Stomach smooth muscle (tissue), 2 donors: Measurements from ENCODE around the gene TFDP1.

Experiments used
- H3K27ac ChIP-seq: one replicate; pipeline ENCODE4 v1.7.0; 2013; ENCODE audit warnings: mild to moderate bottlenecking, low read length, inconsistent platforms
- H3K27me3 ChIP-seq, 2 donors: one replicate each; pipeline ENCODE4 v1.7.0; 2013; ENCODE audit warnings: low read length in 2 of 2; ENCODE audit not compliant: insufficient read depth in 2 of 2, control insufficient read depth in 1 of 2
- H3K36me3 ChIP-seq, 2 donors: one replicate each; pipeline ENCODE4 v1.7.0; 2013; ENCODE audit warnings: low read length in 2 of 2; ENCODE audit not compliant: control insufficient read depth in 2 of 2, insufficient read depth in 2 of 2
- H3K4me1 ChIP-seq: one replicate; pipeline ENCODE4 v1.7.0; 2013; ENCODE audit warnings: low read length; ENCODE audit not compliant: control insufficient read depth, insufficient read depth
- H3K4me3 ChIP-seq, 2 donors: one replicate each; pipeline ENCODE4 v1.7.0; 2013; ENCODE audit warnings: low read length in 2 of 2
- H3K9ac ChIP-seq, 2 donors: one replicate each; pipeline ENCODE4 v1.7.0; 2013; ENCODE audit warnings: low read length in 2 of 2, mild to moderate bottlenecking in 1 of 2
- H3K9me3 ChIP-seq, 2 donors: one replicate each; pipeline ENCODE4 v1.7.0; 2013; ENCODE audit warnings: low read length in 2 of 2; ENCODE audit not compliant: control insufficient read depth in 2 of 2
- donor health status: healthy.
- donor health status: Pancreatic carcinoma.

Gene TFDP1

DNA sequence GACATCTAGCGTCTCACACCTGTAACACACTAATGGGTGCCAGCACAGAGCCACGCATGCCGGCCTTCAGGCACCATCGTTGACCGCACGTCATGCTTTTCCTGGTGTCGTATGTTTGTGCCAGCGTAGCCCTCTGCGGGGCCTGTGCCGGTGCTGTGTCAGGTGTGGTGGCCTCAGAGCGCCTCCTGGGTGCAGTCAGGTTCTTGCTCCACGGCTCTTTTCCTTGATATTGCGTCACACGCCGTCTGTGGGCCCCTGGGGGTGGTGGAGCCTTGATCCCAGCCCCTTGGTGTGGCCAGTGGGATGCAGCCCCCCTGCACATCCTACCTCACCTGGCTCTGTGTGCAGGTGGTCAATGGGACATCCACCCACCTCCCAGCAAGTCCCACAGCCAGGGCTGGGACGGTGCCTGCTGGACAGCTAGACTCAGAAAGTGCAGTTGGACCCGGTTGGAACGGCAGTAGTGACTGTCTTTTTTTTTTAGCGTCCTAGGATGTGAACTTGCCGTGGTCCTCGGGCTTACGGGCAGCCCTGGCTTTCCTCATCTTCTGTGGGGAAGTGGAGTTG, 24.5 kb downstream of the TFDP1 start:
- Histone ChIP-seq H3K27ac (no peak overlapping the region), H3K4me1 (no peaks in the 10 kb centered on the region), H3K27me3 (no peaks in the 10 kb centered on the region), H3K4me3 (no peak overlapping the region), H3K36me3 (peaks cover 4 to 11% of the 10 kb centered on the region in 2 donors), H3K9ac (no peak overlapping the region), H3K9me3 (no peaks in the 10 kb centered on the region)

DNA sequence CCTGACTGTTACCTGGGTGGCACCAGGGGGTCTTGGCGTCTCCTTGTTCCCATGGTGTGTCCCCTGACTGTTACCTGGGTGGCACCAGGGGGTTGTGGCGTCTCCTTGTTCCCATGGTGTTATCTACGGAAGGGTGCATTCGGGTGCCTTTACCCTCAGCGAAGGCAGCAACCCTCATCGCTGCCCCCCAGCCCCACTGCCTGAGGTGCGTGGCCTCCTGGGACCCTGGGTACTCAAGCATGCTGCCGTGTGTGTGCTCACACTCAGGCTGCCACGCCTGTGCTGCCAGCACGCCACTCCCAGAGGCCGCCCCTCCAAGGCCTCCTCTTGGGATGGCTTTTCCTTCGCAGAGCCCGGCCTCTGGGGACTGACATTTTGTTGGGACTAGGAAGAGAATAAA, 25.1 kb downstream of the TFDP1 start:
- no peaks in the 10 kb centered on the region for H3K4me1 ChIP-seq
- H3K4me3 ChIP-seq, result no peak overlapping the region
- H3K36me3 ChIP-seq, result peaks cover 4 to 11% of the 10 kb centered on the region in 2 donors
- H3K27me3 ChIP-seq, result no peaks in the 10 kb centered on the region
- H3K9me3 ChIP-seq, result no peaks in the 10 kb centered on the region
- H3K9ac ChIP-seq, result no peak overlapping the region
- no peak overlapping the region for H3K27ac ChIP-seq

DNA sequence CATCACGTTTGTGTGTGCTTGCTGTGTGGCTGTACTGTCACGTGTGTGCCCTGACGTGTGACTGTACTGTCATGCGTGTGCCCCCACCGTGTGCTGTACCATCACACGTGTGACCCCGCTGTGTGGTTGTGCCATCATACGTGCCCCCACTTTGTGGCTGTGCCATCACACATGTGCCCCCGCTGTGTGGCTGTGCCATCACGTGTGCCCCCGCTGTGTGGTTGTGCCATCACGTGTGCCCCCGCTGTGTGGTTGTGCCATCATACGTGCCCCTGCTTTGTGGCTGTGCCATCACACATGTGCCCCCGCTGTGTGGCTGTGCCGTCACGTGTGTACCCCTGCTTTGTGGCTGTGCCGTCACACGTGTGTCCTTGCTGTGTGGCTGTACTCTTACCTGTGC, 25.7 kb downstream of the TFDP1 start:
- H3K27me3 ChIP-seq, result no peaks in the 10 kb centered on the region
- H3K36me3 ChIP-seq, result peaks cover 4 to 11% of the 10 kb centered on the region in 2 donors
- no peak overlapping the region for H3K4me3 ChIP-seq
- H3K9ac ChIP-seq, result no peak overlapping the region
- no peaks in the 10 kb centered on the region for H3K9me3 ChIP-seq
- no peak overlapping the region for H3K27ac ChIP-seq
- no peaks in the 10 kb centered on the region for H3K4me1 ChIP-seq

DNA sequence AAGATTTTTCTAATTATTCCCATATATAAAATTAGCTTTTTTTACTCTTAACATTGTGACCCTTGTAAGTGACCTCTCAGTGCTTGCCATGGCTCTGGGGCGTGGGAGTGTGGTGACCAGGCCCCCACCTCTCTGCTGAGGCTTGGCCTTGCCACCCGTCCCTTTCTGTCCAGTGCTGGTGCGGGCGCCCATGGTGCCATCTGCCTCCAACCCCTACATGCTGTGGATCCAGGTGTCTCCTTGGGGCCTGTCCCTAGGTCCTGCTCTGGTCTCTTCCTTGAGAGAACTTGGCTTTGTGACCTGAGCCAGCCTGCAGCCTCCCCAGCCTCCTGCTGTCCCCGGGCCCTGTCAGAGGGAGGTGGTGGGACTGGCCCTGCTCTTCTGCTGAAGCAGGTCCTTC, 27.4 kb downstream of the TFDP1 start:
- Histone ChIP-seq H3K9ac (no peak overlapping the region), H3K9me3 (no peaks in the 10 kb centered on the region), H3K27me3 (no peaks in the 10 kb centered on the region), H3K27ac (no peak overlapping the region), H3K4me1 (no peaks in the 10 kb centered on the region), H3K36me3 (peaks cover 4 to 11% of the 10 kb centered on the region in 2 donors), H3K4me3 (no peak overlapping the region)

DNA sequence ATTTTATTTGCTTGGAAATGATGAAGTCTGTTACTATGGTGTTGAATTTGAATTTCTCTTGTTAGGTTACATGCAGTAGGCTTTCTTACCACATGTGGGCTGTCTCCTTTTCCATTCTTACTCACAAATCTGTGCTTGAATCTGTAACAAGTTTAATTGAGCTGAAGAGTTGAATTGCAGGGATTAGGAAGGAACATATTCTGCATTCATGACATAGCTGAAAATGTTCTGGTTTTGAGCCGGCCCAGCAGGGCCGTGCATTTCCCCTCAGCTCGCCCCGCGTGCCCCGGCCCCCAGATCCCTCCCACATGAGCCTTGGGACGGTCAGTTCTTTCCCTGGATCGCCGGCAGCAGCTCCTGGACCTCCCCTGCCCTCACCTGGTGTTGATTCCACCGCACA, 28.1 kb downstream of the TFDP1 start:
- Histone ChIP-seq H3K4me1 (no peaks in the 10 kb centered on the region), H3K27me3 (no peaks in the 10 kb centered on the region), H3K36me3 (peaks cover 4 to 11% of the 10 kb centered on the region in 2 donors), H3K9ac (no peak overlapping the region), H3K27ac (no peak overlapping the region), H3K9me3 (no peaks in the 10 kb centered on the region), H3K4me3 (no peak overlapping the region)

DNA sequence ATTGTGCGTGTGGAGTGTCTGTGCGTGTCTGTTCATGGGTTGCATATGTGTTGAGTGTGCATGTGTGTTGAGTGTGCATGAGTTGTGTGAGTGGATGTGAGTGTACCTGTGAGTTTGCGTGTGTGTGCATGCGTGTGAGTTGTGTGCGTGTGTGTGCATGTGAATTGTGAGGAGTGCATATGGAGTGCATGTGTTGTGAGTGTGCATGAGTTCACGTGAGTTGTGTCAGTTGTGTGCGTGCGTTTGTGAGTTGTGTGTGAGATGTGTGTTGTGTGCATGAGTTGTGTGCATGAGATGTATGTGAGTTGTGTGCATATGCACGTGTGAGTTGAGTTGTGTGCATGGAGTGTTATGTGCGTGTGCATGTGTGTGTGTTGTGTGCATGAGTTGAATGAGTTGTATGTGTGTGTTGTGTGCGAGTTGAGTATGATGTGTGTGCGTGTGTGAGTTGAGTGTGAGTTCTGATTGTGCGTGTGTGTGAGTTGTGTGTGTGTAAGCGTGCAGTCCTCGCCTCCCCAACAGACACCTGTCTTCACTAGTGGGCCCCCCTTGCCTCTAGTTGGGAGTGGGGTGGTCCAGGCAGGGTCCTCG, 29.3 kb downstream of the TFDP1 start:
- Histone ChIP-seq H3K4me3 (no peak overlapping the region), H3K4me1 (no peaks in the 10 kb centered on the region), H3K9ac (no peak overlapping the region), H3K27ac (no peak overlapping the region), H3K27me3 (no peaks in the 10 kb centered on the region), H3K9me3 (no peaks in the 10 kb centered on the region), H3K36me3 (peaks cover 4 to 11% of the 10 kb centered on the region in 2 donors)

DNA sequence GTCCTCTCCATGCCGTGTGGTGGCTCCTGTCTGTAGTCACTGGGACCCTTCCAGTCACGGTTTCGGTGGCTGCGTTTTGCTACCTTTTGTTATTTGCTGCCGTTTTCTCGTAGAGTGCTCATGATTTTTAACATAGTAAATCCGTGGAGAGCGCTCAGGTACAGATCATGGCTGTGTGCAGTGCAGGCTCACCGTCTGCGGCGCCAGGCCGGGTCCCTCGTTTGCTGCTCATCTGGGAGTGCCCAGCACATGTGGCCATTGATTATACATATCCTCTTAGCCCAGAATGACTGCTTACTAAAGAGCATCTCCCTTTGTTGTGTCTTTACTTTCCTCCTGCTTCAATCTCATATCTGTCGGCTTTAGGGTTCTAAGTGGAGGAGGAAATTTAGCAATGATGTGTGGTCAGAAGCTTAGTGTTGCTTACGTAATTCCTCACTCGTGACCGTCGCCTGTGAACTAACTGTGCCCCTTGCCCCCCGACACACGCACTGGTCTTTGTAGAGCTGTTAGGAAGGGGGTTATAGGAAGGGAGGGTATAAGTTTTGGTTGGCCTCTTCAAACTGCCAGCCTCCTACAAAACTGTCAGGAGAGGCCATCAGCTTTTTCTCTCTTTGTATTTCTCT, 31.8 kb downstream of the TFDP1 start:
- Histone ChIP-seq H3K9ac (no peak overlapping the region), H3K36me3 (peaks cover 3% of the 10 kb centered on the region in 2 donors), H3K4me3 (no peak overlapping the region), H3K27ac (no peak overlapping the region), H3K27me3 (no peaks in the 10 kb centered on the region), H3K4me1 (no peaks in the 10 kb centered on the region), H3K9me3 (no peaks in the 10 kb centered on the region)

DNA sequence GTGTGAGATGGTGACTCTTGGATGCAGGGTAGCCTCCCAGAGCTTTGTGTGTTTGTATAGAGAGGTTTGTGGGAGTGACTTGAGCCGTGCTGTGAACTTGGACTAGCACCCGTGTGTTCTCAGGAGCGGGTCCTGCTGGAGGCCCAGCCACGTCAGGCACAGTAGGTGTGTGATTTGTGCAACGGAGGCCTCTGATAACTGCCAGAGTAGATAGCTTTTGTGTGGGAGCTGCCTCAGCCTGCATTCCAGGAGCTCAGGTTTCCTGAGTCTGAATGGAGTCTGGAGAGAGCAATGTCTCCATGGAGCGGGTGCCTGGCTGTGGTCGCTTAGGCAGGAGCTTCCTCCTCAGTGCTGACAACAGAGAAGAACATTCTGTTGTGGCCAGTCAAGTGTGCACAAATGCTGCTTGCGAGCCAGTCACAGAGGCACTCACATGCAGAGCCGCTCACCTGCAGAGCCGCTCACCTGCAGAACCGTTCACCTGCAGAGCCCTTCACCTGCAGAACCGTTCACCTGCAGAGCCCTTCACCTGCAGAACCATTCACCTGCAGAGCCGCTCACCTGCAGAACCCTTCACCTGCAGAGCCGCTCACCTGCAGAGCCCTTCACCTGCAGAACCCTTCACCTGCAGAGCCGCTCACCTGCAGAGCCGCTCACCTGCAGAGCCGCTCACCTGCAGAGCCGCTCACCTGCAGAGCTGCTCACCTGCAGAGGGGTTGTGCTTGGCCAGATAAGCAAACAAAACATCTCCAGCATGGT, 32.6 kb downstream of the TFDP1 start:
- H3K36me3 ChIP-seq, result no peaks in the 10 kb centered on the region
- H3K9ac ChIP-seq, result no peak overlapping the region
- no peaks in the 10 kb centered on the region for H3K27me3 ChIP-seq
- no peak overlapping the region for H3K27ac ChIP-seq
- H3K4me3 ChIP-seq, result no peak overlapping the region
- H3K4me1 ChIP-seq, result no peaks in the 10 kb centered on the region
- no peaks in the 10 kb centered on the region for H3K9me3 ChIP-seq

DNA sequence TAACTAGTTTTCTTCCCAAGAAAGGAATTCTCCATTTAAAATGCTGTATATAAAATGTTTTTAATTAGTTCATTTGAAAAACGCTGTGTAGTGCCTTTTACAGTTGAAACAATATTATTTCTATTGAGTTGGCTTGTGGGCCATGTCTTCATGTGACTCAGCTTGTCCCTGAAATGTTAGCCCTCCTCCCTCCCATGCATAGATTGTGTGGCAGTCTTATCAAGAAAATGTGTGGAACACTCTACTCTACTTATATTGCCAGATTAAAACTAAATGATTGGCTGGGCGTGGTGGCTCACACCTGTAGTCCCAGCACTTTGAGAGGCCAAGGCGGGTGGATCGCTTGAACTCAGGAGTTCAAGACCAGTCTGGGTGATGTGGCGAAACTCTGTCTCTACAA, 33.4 kb downstream of the TFDP1 start:
- H3K9ac ChIP-seq, result no peak overlapping the region
- no peaks in the 10 kb centered on the region for H3K27me3 ChIP-seq
- H3K27ac ChIP-seq, result no peak overlapping the region
- peaks cover 0 to 3% of the 10 kb centered on the region in 2 donors for H3K36me3 ChIP-seq
- H3K4me3 ChIP-seq, result no peak overlapping the region
- no peaks in the 10 kb centered on the region for H3K9me3 ChIP-seq
- H3K4me1 ChIP-seq, result no peaks in the 10 kb centered on the region

DNA sequence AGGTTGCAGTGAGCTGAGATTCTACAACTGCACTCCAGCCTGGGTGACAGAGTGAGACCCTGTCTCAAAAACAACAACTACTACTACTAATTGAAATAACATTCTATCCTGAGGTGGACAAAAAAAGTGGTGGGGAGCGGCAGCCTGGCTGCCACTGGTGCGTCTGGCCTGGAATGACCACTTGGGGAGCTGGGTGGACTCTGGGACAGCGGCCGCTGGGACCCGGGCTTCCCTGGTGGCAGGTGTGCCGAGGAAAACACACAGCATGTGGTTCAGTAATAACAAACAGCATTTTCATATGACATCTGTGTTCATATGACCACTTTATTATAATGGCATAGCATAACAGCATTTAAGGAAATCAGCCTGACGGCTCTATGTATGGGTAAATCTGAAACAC, 33.9 kb downstream of the TFDP1 start:
- no peaks in the 10 kb centered on the region for H3K9me3 ChIP-seq
- no peak overlapping the region for H3K27ac ChIP-seq
- no peaks in the 10 kb centered on the region for H3K27me3 ChIP-seq
- H3K36me3 ChIP-seq, result peaks cover 0 to 7% of the 10 kb centered on the region in 2 donors
- no peaks in the 10 kb centered on the region for H3K4me1 ChIP-seq
- no peak overlapping the region for H3K4me3 ChIP-seq
- H3K9ac ChIP-seq, result no peak overlapping the region
